ENCODE measurements around the gene MS4A4A.

MS4A4A gene

GRCh38 chr11:60305906-60306619 lies 25.6 kb downstream of the MS4A4A start:
- no peak for DNase-seq

- DNase-seq, result peak; percentile 75
These were observed 27.2 kb downstream of the MS4A4A start for GRCh38 chr11:60307507-60308195.

GRCh38 chr11:60310407-60310998 lies 30.0 kb downstream of the MS4A4A start:
- DNase-seq, result no peak

GRCh38 chr11:60314635-60315321 lies 34.3 kb downstream of the MS4A4A start:
- DNase-seq, result no peak

GRCh38 chr11:60315871-60316270 lies 35.4 kb downstream of the MS4A4A start:
- DNase-seq, result no peak

GRCh38 chr11:60316317-60316716 lies 35.9 kb downstream of the MS4A4A start:
- no peak for DNase-seq

GRCh38 chr11:60318726-60319125 lies 38.3 kb downstream of the MS4A4A start:
- peak; percentile 9 for DNase-seq

- DNase-seq, result no peak
These were observed 40.6 kb downstream of the MS4A4A start for GRCh38 chr11:60321051-60321450.

- no peak for DNase-seq
These were observed 46.5 kb downstream of the MS4A4A start, which contains the start of gene MS4A6E for GRCh38 chr11:60326955-60327354. TSS of gene MS4A6E (plus strand) at chr11:60327255. CDS start at chr11:60334896, 7,641 bp downstream.

- no peak for DNase-seq
These were observed 48.0 kb downstream of the MS4A4A start for GRCh38 chr11:60328460-60328859.

- no peak for DNase-seq
These were observed 52.4 kb downstream of the MS4A4A start for GRCh38 chr11:60332846-60333245.

- DNase-seq, result peak; percentile 77
These were observed 53.6 kb downstream of the MS4A4A start for GRCh38 chr11:60334005-60334620.

GRCh38 chr11:60336767-60337391 lies 56.4 kb downstream of the MS4A4A start:
- no peak for DNase-seq

GRCh38 chr11:60338053-60338452 lies 57.6 kb downstream of the MS4A4A start:
- peak; percentile 40 for DNase-seq

- DNase-seq, result no peak
These were observed 58.9 kb downstream of the MS4A4A start for GRCh38 chr11:60339356-60339755.

GRCh38 chr11:60343094-60343704 lies 62.7 kb downstream of the MS4A4A start:
- peak; percentile 23 for DNase-seq

GRCh38 chr11:60344146-60344545 lies 63.7 kb downstream of the MS4A4A start:
- no peak for DNase-seq

GRCh38 chr11:60345489-60345888 lies 65.0 kb downstream of the MS4A4A start:
- DNase-seq, result peak; percentile 39

- no peak for DNase-seq
These were observed 66.8 kb downstream of the MS4A4A start for GRCh38 chr11:60347084-60347797.

- no peak for DNase-seq
These were observed 67.7 kb downstream of the MS4A4A start for GRCh38 chr11:60348116-60348515.

- no peak for DNase-seq
These were observed 69.5 kb downstream of the MS4A4A start for GRCh38 chr11:60349990-60350389.

Measured in activated CD4-positive, alpha-beta T cell treated with anti-CD3 and anti-CD28 coated beads, Interleukin-10, Interleukin-2, amounts not matched to agents 100 ng/mL and 50 ng/mL, durations not matched to agents 16 hours and 8 hours (primary cell).